Neural cell (in vitro differentiated cells): ENCODE measurements around the gene TAF6. TPM values are rescaled to one million over a fixed set of nuclear protein-coding genes. Genes with fewer than 3 reads are reported as not detected.
A peak's percentile ranks its signal among the peaks of the same experiment; 100 is the strongest.

Source experiments
- H2AFZ ChIP-seq: fragments of 200-600, 300-800 bp; sonication (generic), shearing (Covaris generic); 2 replicates; pipeline ENCODE4 v1.6.0; 2014; ENCODE audit warnings: low read depth, mild to moderate bottlenecking, antibody characterized with exemption, low read length, moderate library complexity
- H3F3A ChIP-seq: fragments of 200-600 bp; shearing (Covaris generic); 2 replicates; pipeline ENCODE4 v1.6.1; 2016; ENCODE audit warnings: mild to moderate bottlenecking, moderate library complexity, mixed read lengths, antibody characterized with exemption, low read length; ENCODE audit not compliant: insufficient read depth, poor library complexity, severe bottlenecking
- H3K27ac ChIP-seq: fragments of 200-600, 300-800 bp; sonication (generic), shearing (Covaris generic); 2 replicates; pipeline ENCODE4 v1.5.1; 2014; ENCODE audit warnings: mild to moderate bottlenecking, low read length, moderate library complexity
- H3K27me3 ChIP-seq: fragments of 300-800, 200-600 bp; sonication (generic), shearing (Covaris generic); 2 replicates; pipeline ENCODE4 v1.6.0; 2014; ENCODE audit warnings: mild to moderate bottlenecking, low read depth, low read length, moderate library complexity; ENCODE audit not compliant: insufficient read depth
- H3K36me3 ChIP-seq: fragments of 300-800, 200-600 bp; sonication (generic), shearing (Covaris generic); 2 replicates; pipeline ENCODE4 v1.5.1; 2014; ENCODE audit warnings: mild to moderate bottlenecking, antibody characterized with exemption, low read length, moderate library complexity; ENCODE audit not compliant: insufficient read depth
- H3K4me2 ChIP-seq: fragments of 300-800, 200-600 bp; sonication (generic), shearing (Covaris generic); 2 replicates; pipeline ENCODE4 v1.6.0; 2014; ENCODE audit warnings: mild to moderate bottlenecking, low read length
- H3K4me3 ChIP-seq: fragments of 300-800, 200-600 bp; sonication (generic), shearing (Covaris generic); 2 replicates; pipeline ENCODE4 v1.5.1; 2014; ENCODE audit warnings: mild to moderate bottlenecking, low read length, moderate library complexity
- H3K79me2 ChIP-seq: fragments of 200-600 bp; shearing (Covaris generic); replicated peaks from 2 replicates; pipeline ENCODE4 v1.6.0; 2014; ENCODE audit warnings: mild to moderate bottlenecking, low read length, moderate library complexity; ENCODE audit not compliant: insufficient read depth
- H3K9ac ChIP-seq: fragments of 300-800, 200-600 bp; sonication (generic), shearing (Covaris generic); 2 replicates; pipeline ENCODE4 v1.6.1; 2016; ENCODE audit warnings: mild to moderate bottlenecking, low read length, mixed read lengths
- H3K9me2 ChIP-seq: fragments of 200-600 bp; shearing (Covaris generic); 2 replicates; pipeline ENCODE4 v1.6.1; 2016; ENCODE audit warnings: mild to moderate bottlenecking, low read length, mixed read lengths; ENCODE audit not compliant: insufficient read depth
- H3K9me3 ChIP-seq: fragments of 200-600, 300-800 bp; sonication (generic), shearing (Covaris generic); 2 replicates; pipeline ENCODE4 v1.6.1; 2016; ENCODE audit warnings: mild to moderate bottlenecking, mixed run types, low read length, moderate library complexity, mixed read lengths
- H4K20me1 ChIP-seq: fragments of 200-600 bp; shearing (Covaris generic); 2 replicates; pipeline ENCODE4 v1.6.1; 2016; ENCODE audit warnings: mild to moderate bottlenecking, mixed run types; ENCODE audit not compliant: insufficient read depth
- CTCF ChIP-seq: fragments of 450-650 bp; IDR thresholded peaks from 2 replicates; pipeline ENCODE4 v1.5.1; 2014; ENCODE audit warnings: antibody characterized with exemption, mild to moderate bottlenecking, moderate library complexity; ENCODE audit not compliant: poor library complexity, severe bottlenecking
- EP300 ChIP-seq: fragments of 450-650 bp; conservative IDR thresholded peaks from 2 replicates; pipeline ENCODE4 v1.6.1; 2014; ENCODE audit warnings: antibody characterized with exemption, mild to moderate bottlenecking, moderate library complexity; ENCODE audit not compliant: poor library complexity, severe bottlenecking
- EZH2 ChIP-seq: fragments of 200-600, 300-800 bp; shearing (Covaris generic), sonication (generic); IDR thresholded peaks from 2 replicates; pipeline ENCODE4 v1.6.1; 2014; ENCODE audit warnings: antibody characterized with exemption, low read length, borderline replicate concordance, mild to moderate bottlenecking; ENCODE audit not compliant: insufficient read depth, poor library complexity, severe bottlenecking
- MXI1 ChIP-seq: fragments of 450-650 bp; conservative IDR thresholded peaks from 2 replicates; pipeline ENCODE4 v1.6.1; 2014; ENCODE audit warnings: antibody characterized with exemption, mild to moderate bottlenecking; ENCODE audit not compliant: poor library complexity, severe bottlenecking
- POLR2AphosphoS5 ChIP-seq: IDR thresholded peaks from 2 replicates; pipeline ENCODE4 v1.6.1; 2012
- RAD21 ChIP-seq: fragments of 450-650 bp; conservative IDR thresholded peaks from 2 replicates; pipeline ENCODE4 v1.6.1; 2014; ENCODE audit warnings: antibody characterized with exemption, mild to moderate bottlenecking, moderate library complexity
- REST ChIP-seq: IDR thresholded peaks from 2 replicates; pipeline ENCODE4 v1.6.1; 2012; ENCODE audit warnings: borderline replicate concordance
- SMC3 ChIP-seq: fragments of 450-650 bp; conservative IDR thresholded peaks from 2 replicates; pipeline ENCODE4 v1.6.1; 2014; ENCODE audit warnings: antibody characterized with exemption, mild to moderate bottlenecking, moderate library complexity; ENCODE audit not compliant: poor library complexity
- TAF1 ChIP-seq: IDR thresholded peaks from 2 replicates; pipeline ENCODE4 v1.6.1; 2012; ENCODE audit warnings: low read depth
- polyA minus RNA-seq: library from RNA; depleted of rRNA, polyadenylated mRNA; stranded (reverse); fragments of >200 nt; gene quantifications from 2 replicates; pipeline ENCODE4 v1.2.3, GENCODE V29; 2014
- polyA plus RNA-seq: library from polyadenylated mRNA; depleted of rRNA; stranded (reverse); fragments of >200 nt; gene quantifications from 2 replicates; pipeline ENCODE4 v1.2.3, GENCODE V29; 2014

TAF6 gene
- polyA plus RNA-seq, result 23.4 and 40.3 TPM in 2 replicates
- 35.7 and 36.3 TPM in 2 replicates for polyA minus RNA-seq

- Histone ChIP-seq H3F3A (peaks cover 3% of the 10 kb centered on the region), H3K79me2 (peaks cover 4% of the 10 kb centered on the region), H3K27ac (peak within 1 kb of the TSS; percentile 92), H3K9me3 (no peaks in the 10 kb centered on the region), H3K4me2 (peak within 1 kb of the TSS; percentile 82), H3K9me2 (no peaks in the 10 kb centered on the region), H4K20me1 (no peaks in the 10 kb centered on the region), H3K9ac (peak within 1 kb of the TSS; percentile 83), H3K36me3 (peaks cover 8% of the 10 kb centered on the region), H3K4me3 (peak within 1 kb of the TSS; percentile 88), H3K27me3 (no peaks in the 10 kb centered on the region), H2AFZ (peak within 1 kb of the TSS; percentile 75)
- TF ChIP-seq CTCF, result peak; percentile 45
- TF ChIP-seq REST, result peak; percentile 99
- TF ChIP-seq SMC3, result peak; percentile 34
- peak; percentile 46 for TF ChIP-seq EP300
- TF ChIP-seq EZH2, result no peak
- TF ChIP-seq MXI1, result peak; percentile 75
- TF ChIP-seq TAF1, result peak; percentile 100
- TF ChIP-seq RAD21, result no peak
- TF ChIP-seq POLR2AphosphoS5, result peak; percentile 77
Observed at GRCh38 chr7:100119072-100119969, at the start of gene TAF6, which contains the start of gene CNPY4. TSS of gene TAF6 (minus strand) at chr7:100119358. CDS start at chr7:100114209, 5,149 bp downstream. TSS of gene CNPY4 (plus strand) at chr7:100119634. CDS start at chr7:100119745, 111 bp downstream.

- no peaks in the 10 kb centered on the region for H4K20me1 ChIP-seq
- peak overlapping the region; percentile 14 for H3K4me3 ChIP-seq
- no peaks in the 10 kb centered on the region for H3K9me2 ChIP-seq
- H3K27ac ChIP-seq, result no peak overlapping the region
- H3K9ac ChIP-seq, result no peak overlapping the region
- H3K36me3 ChIP-seq, result no peaks in the 10 kb centered on the region
- no peaks in the 10 kb centered on the region for H3K9me3 ChIP-seq
- no peak for TF ChIP-seq RAD21
- H3K27me3 ChIP-seq, result no peaks in the 10 kb centered on the region
- H3F3A ChIP-seq, result no peaks in the 10 kb centered on the region
- no peak overlapping the region for H3K4me2 ChIP-seq
- H3K79me2 ChIP-seq, result no peaks in the 10 kb centered on the region
- no peak overlapping the region for H2AFZ ChIP-seq
Observed at GRCh38 chr7:100167912-100168323, 48.8 kb upstream of the TAF6 start.
